GM12878 (cell line): ENCODE measurements around the gene SLC25A36. TPM values are rescaled to one million over a fixed set of nuclear protein-coding genes. Genes with fewer than 3 reads are reported as not detected.

ENCODE experiments used
- CBX5 ChIP-seq: sonication (generic); IDR thresholded peaks from 2 replicates; pipeline ENCODE4 v1.6.1; 2016; ENCODE audit warnings: low read depth, moderate library complexity, mild to moderate bottlenecking, inconsistent platforms
- CHD1 ChIP-seq: IDR thresholded peaks from 2 replicates; pipeline ENCODE4 v1.6.1; 2012; ENCODE audit warnings: low read depth, low read length, improper control_type of control experiment
- HDGF ChIP-seq: fragments of 450-650 bp; IDR thresholded peaks from 2 replicates; pipeline ENCODE4 v1.6.1; 2016; ENCODE audit warnings: antibody characterized with exemption
- KLF5 ChIP-seq: fragments of 450-650 bp; IDR thresholded peaks from 2 replicates; pipeline ENCODE4 v1.6.1; 2014; ENCODE audit warnings: mild to moderate bottlenecking; ENCODE audit not compliant: partially characterized antibody
- LARP7 ChIP-seq: fragments of 450-650 bp; IDR thresholded peaks from 2 replicates; pipeline ENCODE4 v1.6.1; 2017; ENCODE audit warnings: mild to moderate bottlenecking
- POLR2A ChIP-seq: IDR thresholded peaks from 2 replicates; pipeline ENCODE4 v1.6.1; 2011; ENCODE audit warnings: low read depth, mild to moderate bottlenecking, low read length
- SREBF2 ChIP-seq: IDR thresholded peaks from 2 replicates; pipeline ENCODE4 v1.6.1; 2012; ENCODE audit warnings: mild to moderate bottlenecking, low read length
- ZNF207 ChIP-seq: fragments of 450-650 bp; IDR thresholded peaks from 2 replicates; pipeline ENCODE4 v1.6.1; 2014; ENCODE audit warnings: antibody characterized with exemption, mild to moderate bottlenecking, borderline replicate concordance
- polyA plus RNA-seq, 11 experiments: library from polyadenylated mRNA; depleted of rRNA in 4 of 11; unstranded in 6 of 11; stranded (reverse) in 5 of 11; fragments of >200 nt; fragmentation: Nextera tagmentation in 4 of 11; fragmentation: Illumina TruSeq in 1 of 11; extraction: Ambion mirVana in 4 of 11; extraction: Trizol in 1 of 11; gene quantifications; 1 replicate in 1 of 11; 2 replicates in 10 of 11; pipeline versions ENCODE4 v1.2.1 to v1.2.3, GENCODE V29; 2011 to 2016; ENCODE audit warnings: inconsistent platforms in 2 of 11, missing spikeins in 2 of 11, low read depth in 1 of 11
- total RNA-seq, 4 experiments: library from RNA; depleted of rRNA in 3 of 4; stranded (reverse); fragments of >200 nt in 3 of 4; fragmentation: Illumina TruSeq in 1 of 4; extraction: Trizol in 1 of 4; gene quantifications; 2 replicates each; pipeline versions ENCODE4 v1.2.1 to v1.2.3, GENCODE V29; 2013 to 2021
- TF ChIP-seq, protein P1 (sequence below): fragments of 450-650 bp; formaldehyde crosslinking; IDR thresholded peaks from 2 replicates; pipeline ENCODE4 v1.5.0; 2022; ENCODE audit warnings: mild to moderate bottlenecking, missing genetic modification characterization
- TF ChIP-seq, protein P2 (sequence below): fragments of 450-650 bp; IDR thresholded peaks from 2 replicates; pipeline ENCODE4 v1.6.1; 2016; ENCODE audit warnings: mild to moderate bottlenecking
- TF ChIP-seq, protein P3 (sequence below): IDR thresholded peaks from 2 replicates; pipeline ENCODE4 v1.6.1; 2012; ENCODE audit warnings: improper control_type of control experiment, low read depth, low read length; ENCODE audit not compliant: insufficient replicate concordance

Gene SLC25A36
- total and polyA plus RNA-seq, 10 of the 15 experiments (the other 5 are each of a cell fraction or from before 2014, with no cell fraction given), result 13.0 to 183 (median 47.7) TPM

GRCh38 chr3:140942221-140943104, 827 bp downstream of the SLC25A36 start (continued):
- TF ChIP-seq SREBF2 (no peak), LARP7 (peak; percentile 78), POLR2A (peak; percentile 62; the same call in 1 of the 2 replicates), CHD1 (0 out of 2 replicates have a peak, but pooled peaks have one; percentile 37), HDGF (0 out of 2 replicates have a peak, but pooled peaks have one; percentile 30), KLF5 (no peak), ZNF207 (0 out of 2 replicates have a peak, but pooled peaks have one; percentile 29), CBX5 (no peak)
- TF ChIP-seq, protein P1, sequence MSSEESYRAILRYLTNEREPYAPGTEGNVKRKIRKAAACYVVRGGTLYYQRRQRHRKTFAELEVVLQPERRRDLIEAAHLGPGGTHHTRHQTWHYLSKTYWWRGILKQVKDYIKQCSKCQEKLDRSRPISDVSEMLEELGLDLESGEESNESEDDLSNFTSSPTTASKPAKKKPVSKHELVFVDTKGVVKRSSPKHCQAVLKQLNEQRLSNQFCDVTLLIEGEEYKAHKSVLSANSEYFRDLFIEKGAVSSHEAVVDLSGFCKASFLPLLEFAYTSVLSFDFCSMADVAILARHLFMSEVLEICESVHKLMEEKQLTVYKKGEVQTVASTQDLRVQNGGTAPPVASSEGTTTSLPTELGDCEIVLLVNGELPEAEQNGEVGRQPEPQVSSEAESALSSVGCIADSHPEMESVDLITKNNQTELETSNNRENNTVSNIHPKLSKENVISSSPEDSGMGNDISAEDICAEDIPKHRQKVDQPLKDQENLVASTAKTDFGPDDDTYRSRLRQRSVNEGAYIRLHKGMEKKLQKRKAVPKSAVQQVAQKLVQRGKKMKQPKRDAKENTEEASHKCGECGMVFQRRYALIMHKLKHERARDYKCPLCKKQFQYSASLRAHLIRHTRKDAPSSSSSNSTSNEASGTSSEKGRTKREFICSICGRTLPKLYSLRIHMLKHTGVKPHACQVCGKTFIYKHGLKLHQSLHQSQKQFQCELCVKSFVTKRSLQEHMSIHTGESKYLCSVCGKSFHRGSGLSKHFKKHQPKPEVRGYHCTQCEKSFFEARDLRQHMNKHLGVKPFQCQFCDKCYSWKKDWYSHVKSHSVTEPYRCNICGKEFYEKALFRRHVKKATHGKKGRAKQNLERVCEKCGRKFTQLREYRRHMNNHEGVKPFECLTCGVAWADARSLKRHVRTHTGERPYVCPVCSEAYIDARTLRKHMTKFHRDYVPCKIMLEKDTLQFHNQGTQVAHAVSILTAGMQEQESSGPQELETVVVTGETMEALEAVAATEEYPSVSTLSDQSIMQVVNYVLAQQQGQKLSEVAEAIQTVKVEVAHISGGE (CRISPR knock-in tag), result no peak
- TF ChIP-seq, protein P2, sequence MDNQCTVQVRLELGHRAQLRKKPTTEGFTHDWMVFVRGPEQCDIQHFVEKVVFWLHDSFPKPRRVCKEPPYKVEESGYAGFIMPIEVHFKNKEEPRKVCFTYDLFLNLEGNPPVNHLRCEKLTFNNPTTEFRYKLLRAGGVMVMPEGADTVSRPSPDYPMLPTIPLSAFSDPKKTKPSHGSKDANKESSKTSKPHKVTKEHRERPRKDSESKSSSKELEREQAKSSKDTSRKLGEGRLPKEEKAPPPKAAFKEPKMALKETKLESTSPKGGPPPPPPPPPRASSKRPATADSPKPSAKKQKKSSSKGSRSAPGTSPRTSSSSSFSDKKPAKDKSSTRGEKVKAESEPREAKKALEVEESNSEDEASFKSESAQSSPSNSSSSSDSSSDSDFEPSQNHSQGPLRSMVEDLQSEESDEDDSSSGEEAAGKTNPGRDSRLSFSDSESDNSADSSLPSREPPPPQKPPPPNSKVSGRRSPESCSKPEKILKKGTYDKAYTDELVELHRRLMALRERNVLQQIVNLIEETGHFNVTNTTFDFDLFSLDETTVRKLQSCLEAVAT, result 0 out of 2 replicates have a peak, but pooled peaks have one; percentile 40
- TF ChIP-seq, protein P3, sequence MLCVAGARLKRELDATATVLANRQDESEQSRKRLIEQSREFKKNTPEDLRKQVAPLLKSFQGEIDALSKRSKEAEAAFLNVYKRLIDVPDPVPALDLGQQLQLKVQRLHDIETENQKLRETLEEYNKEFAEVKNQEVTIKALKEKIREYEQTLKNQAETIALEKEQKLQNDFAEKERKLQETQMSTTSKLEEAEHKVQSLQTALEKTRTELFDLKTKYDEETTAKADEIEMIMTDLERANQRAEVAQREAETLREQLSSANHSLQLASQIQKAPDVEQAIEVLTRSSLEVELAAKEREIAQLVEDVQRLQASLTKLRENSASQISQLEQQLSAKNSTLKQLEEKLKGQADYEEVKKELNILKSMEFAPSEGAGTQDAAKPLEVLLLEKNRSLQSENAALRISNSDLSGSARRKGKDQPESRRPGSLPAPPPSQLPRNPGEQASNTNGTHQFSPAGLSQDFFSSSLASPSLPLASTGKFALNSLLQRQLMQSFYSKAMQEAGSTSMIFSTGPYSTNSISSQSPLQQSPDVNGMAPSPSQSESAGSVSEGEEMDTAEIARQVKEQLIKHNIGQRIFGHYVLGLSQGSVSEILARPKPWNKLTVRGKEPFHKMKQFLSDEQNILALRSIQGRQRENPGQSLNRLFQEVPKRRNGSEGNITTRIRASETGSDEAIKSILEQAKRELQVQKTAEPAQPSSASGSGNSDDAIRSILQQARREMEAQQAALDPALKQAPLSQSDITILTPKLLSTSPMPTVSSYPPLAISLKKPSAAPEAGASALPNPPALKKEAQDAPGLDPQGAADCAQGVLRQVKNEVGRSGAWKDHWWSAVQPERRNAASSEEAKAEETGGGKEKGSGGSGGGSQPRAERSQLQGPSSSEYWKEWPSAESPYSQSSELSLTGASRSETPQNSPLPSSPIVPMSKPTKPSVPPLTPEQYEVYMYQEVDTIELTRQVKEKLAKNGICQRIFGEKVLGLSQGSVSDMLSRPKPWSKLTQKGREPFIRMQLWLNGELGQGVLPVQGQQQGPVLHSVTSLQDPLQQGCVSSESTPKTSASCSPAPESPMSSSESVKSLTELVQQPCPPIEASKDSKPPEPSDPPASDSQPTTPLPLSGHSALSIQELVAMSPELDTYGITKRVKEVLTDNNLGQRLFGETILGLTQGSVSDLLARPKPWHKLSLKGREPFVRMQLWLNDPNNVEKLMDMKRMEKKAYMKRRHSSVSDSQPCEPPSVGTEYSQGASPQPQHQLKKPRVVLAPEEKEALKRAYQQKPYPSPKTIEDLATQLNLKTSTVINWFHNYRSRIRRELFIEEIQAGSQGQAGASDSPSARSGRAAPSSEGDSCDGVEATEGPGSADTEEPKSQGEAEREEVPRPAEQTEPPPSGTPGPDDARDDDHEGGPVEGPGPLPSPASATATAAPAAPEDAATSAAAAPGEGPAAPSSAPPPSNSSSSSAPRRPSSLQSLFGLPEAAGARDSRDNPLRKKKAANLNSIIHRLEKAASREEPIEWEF, result no peak
